Erythroblast (primary cell): ENCODE measurements around the gene KDM7A.

ENCODE experiments used
- GATA1 ChIP-seq: IDR thresholded peaks from 2 replicates; pipeline ENCODE4 v1.6.1; 2011; ENCODE audit warnings: low read depth, mild to moderate bottlenecking, control low read depth, low read length, moderate library complexity
- POLR2A ChIP-seq: IDR thresholded peaks from 2 replicates; pipeline ENCODE4 v1.6.1; 2011; ENCODE audit warnings: mild to moderate bottlenecking, low read length

- TF ChIP-seq POLR2A (no peak), GATA1 (no peak)
Observed at GRCh38 chr7:140161047-140161446, 15.7 kb downstream of the KDM7A start.
